SU-DHL-6 (cell line): ENCODE data around the gene TNS3.

Experiments
- H2AFZ ChIP-seq: fragments of 200-600 bp; sonication (generic); 2 replicates; pipeline ENCODE4 v1.6.1; 2014; ENCODE audit warnings: low read depth, mild to moderate bottlenecking, moderate library complexity, mixed read lengths, antibody characterized with exemption, low read length; ENCODE audit not compliant: severe bottlenecking
- H3F3A ChIP-seq: fragments of 200-600 bp; shearing (Covaris generic); 2 replicates; pipeline ENCODE4 v1.6.0; 2016; ENCODE audit warnings: antibody characterized with exemption, mild to moderate bottlenecking; ENCODE audit not compliant: insufficient read depth
- H3K27ac ChIP-seq: fragments of 200-600 bp; sonication (generic); 2 replicates; pipeline ENCODE4 v1.5.1; 2016; ENCODE audit warnings: low read depth, mild to moderate bottlenecking, low read length, moderate library complexity, mixed read lengths
- H3K27me3 ChIP-seq: fragments of 200-600 bp; sonication (generic), shearing (Covaris generic); 2 replicates; pipeline ENCODE4 v1.6.0; 2014; ENCODE audit warnings: mild to moderate bottlenecking, low read length
- H3K36me3 ChIP-seq: fragments of 200-600 bp; sonication (generic); 2 replicates; pipeline ENCODE4 v1.6.1; 2014; ENCODE audit warnings: mild to moderate bottlenecking, low read length, mixed read lengths
- H3K4me2 ChIP-seq: fragments of 300-600, 200-600 bp; shearing (Covaris generic), sonication (generic); 2 replicates; pipeline ENCODE4 v1.6.0; 2014; ENCODE audit warnings: low read length, low read depth, mild to moderate bottlenecking; ENCODE audit not compliant: poor library complexity, severe bottlenecking
- H3K4me3 ChIP-seq: fragments of 200-600 bp; sonication (generic); 2 replicates; pipeline ENCODE4 v1.5.1; 2014; ENCODE audit warnings: antibody characterized with exemption, low read length, mild to moderate bottlenecking, mixed read lengths; ENCODE audit not compliant: insufficient read depth, poor library complexity, severe bottlenecking
- H3K79me2 ChIP-seq: fragments of 200-600 bp; sonication (generic); 2 replicates; pipeline ENCODE4 v1.6.1; 2014; ENCODE audit warnings: mild to moderate bottlenecking, low read length, moderate library complexity; ENCODE audit not compliant: insufficient read depth
- H3K9ac ChIP-seq: fragments of 200-600 bp; sonication (generic); 2 replicates; pipeline ENCODE4 v1.7.0; 2014; ENCODE audit warnings: mild to moderate bottlenecking, low read length
- H3K9me2 ChIP-seq: fragments of 200-600 bp; sonication (generic); replicated peaks from 2 replicates; pipeline ENCODE4 v1.6.1; 2014; ENCODE audit warnings: low read length; ENCODE audit not compliant: insufficient read depth
- H3K9me3 ChIP-seq: fragments of 200-600 bp; sonication (generic); 2 replicates; pipeline ENCODE4 v1.6.1; 2014; ENCODE audit warnings: low read length, mixed read lengths; ENCODE audit not compliant: insufficient read depth
- H4K20me1 ChIP-seq: fragments of 200-600 bp; sonication (generic); 2 replicates; pipeline ENCODE4 v1.6.1; 2014; ENCODE audit warnings: low read depth, mild to moderate bottlenecking, antibody characterized with exemption, low read length, moderate library complexity, mixed read lengths
- EZH2phosphoT487 ChIP-seq: fragments of 200-600 bp; sonication (generic), shearing (Covaris generic); conservative IDR thresholded peaks from 2 replicates; pipeline ENCODE4 v1.6.1; 2018; ENCODE audit warnings: mild to moderate bottlenecking, antibody characterized with exemption, low read length, moderate library complexity, mixed read lengths
- TF ChIP-seq, protein P1 (sequence below): fragments of 200-600 bp; sonication (generic); IDR thresholded peaks from one replicate; pipeline ENCODE4 v1.5.1; 2017; ENCODE audit warnings: antibody characterized with exemption, mild to moderate bottlenecking, low read length, moderate library complexity; ENCODE audit not compliant: insufficient read depth, poor library complexity, severe bottlenecking

The TNS3 gene

DNA sequence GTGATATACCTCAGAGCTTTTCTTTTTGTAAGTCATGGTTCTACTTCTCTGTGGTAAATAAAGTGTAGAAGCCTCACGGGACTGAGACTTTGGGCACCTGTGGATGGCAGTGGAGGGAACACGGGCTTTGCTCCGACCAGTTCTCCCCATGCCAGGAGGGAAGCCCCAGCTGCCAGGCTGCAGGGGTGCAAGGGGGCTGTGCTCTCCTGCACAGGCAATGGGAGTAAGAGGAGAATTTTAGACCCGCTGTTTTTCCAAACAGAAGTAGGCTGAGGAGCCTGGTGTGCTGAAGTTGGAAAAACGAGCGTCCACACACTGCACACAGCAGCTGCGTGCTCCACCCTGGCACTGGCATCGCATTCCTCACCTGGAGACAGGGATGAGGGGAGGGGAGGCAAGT is 282.4 kb downstream of the TNS3 start:
- Histone ChIP-seq H3K36me3 (no peaks in the 10 kb centered on the region), H3K27me3 (no peaks in the 10 kb centered on the region), H3K27ac (no peak overlapping the region), H3K79me2 (no peaks in the 10 kb centered on the region), H3F3A (no peaks in the 10 kb centered on the region), H3K9me2 (no peaks in the 10 kb centered on the region), H3K4me3 (no peak overlapping the region), H3K4me2 (no peak overlapping the region), H4K20me1 (no peaks in the 10 kb centered on the region), H3K9ac (no peak overlapping the region), H3K9me3 (no peaks in the 10 kb centered on the region), H2AFZ (no peak overlapping the region)
- no peak for TF ChIP-seq EZH2phosphoT487
- TF ChIP-seq, protein P1, sequence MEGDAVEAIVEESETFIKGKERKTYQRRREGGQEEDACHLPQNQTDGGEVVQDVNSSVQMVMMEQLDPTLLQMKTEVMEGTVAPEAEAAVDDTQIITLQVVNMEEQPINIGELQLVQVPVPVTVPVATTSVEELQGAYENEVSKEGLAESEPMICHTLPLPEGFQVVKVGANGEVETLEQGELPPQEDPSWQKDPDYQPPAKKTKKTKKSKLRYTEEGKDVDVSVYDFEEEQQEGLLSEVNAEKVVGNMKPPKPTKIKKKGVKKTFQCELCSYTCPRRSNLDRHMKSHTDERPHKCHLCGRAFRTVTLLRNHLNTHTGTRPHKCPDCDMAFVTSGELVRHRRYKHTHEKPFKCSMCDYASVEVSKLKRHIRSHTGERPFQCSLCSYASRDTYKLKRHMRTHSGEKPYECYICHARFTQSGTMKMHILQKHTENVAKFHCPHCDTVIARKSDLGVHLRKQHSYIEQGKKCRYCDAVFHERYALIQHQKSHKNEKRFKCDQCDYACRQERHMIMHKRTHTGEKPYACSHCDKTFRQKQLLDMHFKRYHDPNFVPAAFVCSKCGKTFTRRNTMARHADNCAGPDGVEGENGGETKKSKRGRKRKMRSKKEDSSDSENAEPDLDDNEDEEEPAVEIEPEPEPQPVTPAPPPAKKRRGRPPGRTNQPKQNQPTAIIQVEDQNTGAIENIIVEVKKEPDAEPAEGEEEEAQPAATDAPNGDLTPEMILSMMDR = no peak

DNA sequence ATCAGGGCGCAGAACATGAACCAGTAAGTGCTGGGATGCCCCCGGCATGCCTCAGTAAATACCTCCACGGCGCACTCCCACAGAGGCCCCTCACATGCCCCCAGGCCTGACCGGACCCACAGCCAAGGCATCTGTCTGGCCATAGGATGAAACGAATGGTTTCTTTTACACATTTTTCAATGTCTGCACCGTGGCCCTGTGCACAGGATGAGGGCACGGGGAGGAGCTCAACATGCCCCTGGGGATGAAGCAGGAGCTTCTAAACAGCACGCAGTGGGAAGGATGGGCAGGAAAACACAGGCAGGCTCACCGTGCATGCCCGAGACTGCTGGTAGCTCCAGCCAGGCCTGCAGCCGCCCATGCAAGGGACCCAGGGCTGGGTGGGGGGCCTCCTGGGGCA is 283.3 kb downstream of the TNS3 start:
- Histone ChIP-seq H2AFZ (no peak overlapping the region), H3K27ac (no peak overlapping the region), H3K9ac (no peak overlapping the region), H3K9me3 (no peaks in the 10 kb centered on the region), H3K4me3 (no peak overlapping the region), H3K79me2 (no peaks in the 10 kb centered on the region), H3K4me2 (no peak overlapping the region), H3K27me3 (no peaks in the 10 kb centered on the region), H3K9me2 (no peaks in the 10 kb centered on the region), H3K36me3 (no peaks in the 10 kb centered on the region), H4K20me1 (no peaks in the 10 kb centered on the region), H3F3A (no peaks in the 10 kb centered on the region)
- no peak for TF ChIP-seq EZH2phosphoT487
- TF ChIP-seq, protein P1 = no peak

GRCh38 chr7:47297120-47297519 is 284.8 kb downstream of the TNS3 start:
- no peaks in the 10 kb centered on the region for H3K9me3 ChIP-seq
- no peaks in the 10 kb centered on the region for H3F3A ChIP-seq
- no peak overlapping the region for H3K4me2 ChIP-seq
- H3K79me2 ChIP-seq = no peaks in the 10 kb centered on the region
- no peak overlapping the region for H3K9ac ChIP-seq
- no peaks in the 10 kb centered on the region for H3K27me3 ChIP-seq
- H3K27ac ChIP-seq = no peak overlapping the region
- TF ChIP-seq, protein P1 = no peak
- no peak for TF ChIP-seq EZH2phosphoT487
- H4K20me1 ChIP-seq = no peaks in the 10 kb centered on the region
- H3K36me3 ChIP-seq = no peaks in the 10 kb centered on the region
- no peaks in the 10 kb centered on the region for H3K9me2 ChIP-seq
- H2AFZ ChIP-seq = no peak overlapping the region
- H3K4me3 ChIP-seq = no peak overlapping the region
